Fibroblast of pulmonary artery (primary cell): ENCODE data around the gene IFT52.

Source experiments
- DNase-seq: peaks from one replicate; pipeline ENCODE4 v3.0.0-alpha.2; 2010; ENCODE audit warnings: low read depth
- H3K4me3 ChIP-seq: replicated peaks from 2 replicates; pipeline ENCODE4 v1.5.1; 2011; ENCODE audit warnings: low read depth, mild to moderate bottlenecking, control low read depth, low read length, moderate library complexity
- TF ChIP-seq, protein P1 (sequence below): IDR thresholded peaks from 2 replicates; pipeline ENCODE4 v1.5.1; 2011; ENCODE audit warnings: mild to moderate bottlenecking, control low read depth, low read length, inconsistent platforms; ENCODE audit errors: missing control alignments

IFT52 gene, protein sequence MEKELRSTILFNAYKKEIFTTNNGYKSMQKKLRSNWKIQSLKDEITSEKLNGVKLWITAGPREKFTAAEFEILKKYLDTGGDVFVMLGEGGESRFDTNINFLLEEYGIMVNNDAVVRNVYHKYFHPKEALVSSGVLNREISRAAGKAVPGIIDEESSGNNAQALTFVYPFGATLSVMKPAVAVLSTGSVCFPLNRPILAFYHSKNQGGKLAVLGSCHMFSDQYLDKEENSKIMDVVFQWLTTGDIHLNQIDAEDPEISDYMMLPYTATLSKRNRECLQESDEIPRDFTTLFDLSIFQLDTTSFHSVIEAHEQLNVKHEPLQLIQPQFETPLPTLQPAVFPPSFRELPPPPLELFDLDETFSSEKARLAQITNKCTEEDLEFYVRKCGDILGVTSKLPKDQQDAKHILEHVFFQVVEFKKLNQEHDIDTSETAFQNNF

GRCh38 chr20:43590392-43591303 is at the start of gene IFT52:
Gene IFT52, plus strand, starts transcription at chr20:43590937. Its CDS starts 3,762 bp downstream, at chr20:43594699.
- peak; percentile 92 for DNase-seq
- TF ChIP-seq, protein P1, sequence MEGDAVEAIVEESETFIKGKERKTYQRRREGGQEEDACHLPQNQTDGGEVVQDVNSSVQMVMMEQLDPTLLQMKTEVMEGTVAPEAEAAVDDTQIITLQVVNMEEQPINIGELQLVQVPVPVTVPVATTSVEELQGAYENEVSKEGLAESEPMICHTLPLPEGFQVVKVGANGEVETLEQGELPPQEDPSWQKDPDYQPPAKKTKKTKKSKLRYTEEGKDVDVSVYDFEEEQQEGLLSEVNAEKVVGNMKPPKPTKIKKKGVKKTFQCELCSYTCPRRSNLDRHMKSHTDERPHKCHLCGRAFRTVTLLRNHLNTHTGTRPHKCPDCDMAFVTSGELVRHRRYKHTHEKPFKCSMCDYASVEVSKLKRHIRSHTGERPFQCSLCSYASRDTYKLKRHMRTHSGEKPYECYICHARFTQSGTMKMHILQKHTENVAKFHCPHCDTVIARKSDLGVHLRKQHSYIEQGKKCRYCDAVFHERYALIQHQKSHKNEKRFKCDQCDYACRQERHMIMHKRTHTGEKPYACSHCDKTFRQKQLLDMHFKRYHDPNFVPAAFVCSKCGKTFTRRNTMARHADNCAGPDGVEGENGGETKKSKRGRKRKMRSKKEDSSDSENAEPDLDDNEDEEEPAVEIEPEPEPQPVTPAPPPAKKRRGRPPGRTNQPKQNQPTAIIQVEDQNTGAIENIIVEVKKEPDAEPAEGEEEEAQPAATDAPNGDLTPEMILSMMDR: no peak
- H3K4me3 ChIP-seq: peak within 1 kb of the TSS; percentile 93

- peak; percentile 44 for DNase-seq
- no peak overlapping the region for H3K4me3 ChIP-seq
- TF ChIP-seq, protein P1: no peak
Measured at GRCh38 chr20:43541214-43541613, 49.5 kb upstream of the IFT52 start.

DNA sequence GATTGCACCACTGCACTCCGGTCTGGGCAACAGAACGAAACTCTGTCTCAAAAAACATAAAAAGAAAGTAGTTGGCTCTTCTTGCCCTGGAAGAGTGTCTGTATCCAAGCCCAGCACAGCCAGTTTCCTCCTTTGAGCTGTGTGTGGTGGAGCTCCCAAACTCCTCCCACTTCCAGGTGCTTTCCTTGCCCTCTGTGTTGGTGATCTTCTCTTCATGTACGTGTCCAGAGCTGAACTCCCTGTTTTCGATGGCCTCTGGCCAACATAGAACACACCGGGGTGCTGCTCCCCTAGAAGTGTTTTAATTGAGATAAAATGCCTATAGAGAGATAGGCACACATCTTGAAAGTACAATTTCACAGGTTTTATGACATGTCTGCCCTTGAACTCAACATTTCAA is 48.6 kb upstream of the IFT52 start:
- TF ChIP-seq, protein P1: no peak
- H3K4me3 ChIP-seq: no peak overlapping the region
- no peak for DNase-seq

- H3K4me3 ChIP-seq: no peak overlapping the region
- TF ChIP-seq, protein P1: no peak
- no peak for DNase-seq
Measured at GRCh38 chr20:43542674-43543073, 48.1 kb upstream of the IFT52 start.

DNA sequence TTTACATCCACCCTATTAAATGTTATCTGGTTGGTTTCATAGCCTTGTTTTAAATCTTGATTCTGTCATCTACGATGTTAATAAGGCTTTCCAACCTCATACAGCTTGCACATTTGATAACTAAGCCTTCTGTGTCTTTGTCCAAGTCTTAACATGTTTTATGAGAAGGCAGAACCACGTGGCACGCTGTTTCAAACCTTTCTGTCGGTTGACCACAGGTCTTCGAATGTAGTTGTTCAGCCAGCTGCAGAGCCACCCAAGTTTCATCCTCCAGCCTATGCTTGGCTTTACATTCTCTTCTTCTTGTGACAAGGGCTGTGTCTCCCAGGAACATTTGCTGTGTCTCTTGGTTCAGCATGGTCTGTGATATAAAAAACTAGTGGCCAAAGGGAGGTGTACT is 47.6 kb upstream of the IFT52 start:
- TF ChIP-seq, protein P1: no peak
- DNase-seq: no peak
- H3K4me3 ChIP-seq: no peak overlapping the region

DNA sequence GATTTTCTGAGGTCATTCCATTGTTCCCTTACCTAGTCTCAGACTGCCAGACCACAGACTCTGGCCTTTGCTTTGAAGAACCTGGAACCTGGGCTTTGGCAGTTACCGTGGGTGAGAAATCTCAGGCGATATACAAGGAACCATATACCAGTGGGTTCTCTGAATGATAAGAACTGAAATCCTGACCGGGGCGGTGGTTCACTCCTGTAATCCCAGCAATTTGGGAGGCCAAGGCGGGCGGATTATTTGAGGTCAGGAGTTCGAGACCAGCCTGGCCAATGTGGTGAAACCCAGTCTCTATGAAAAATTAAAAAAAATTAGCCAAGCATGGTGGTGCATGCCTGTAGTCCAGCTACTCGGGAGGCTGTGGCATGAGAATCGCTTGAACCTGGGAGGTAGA is 46.2 kb upstream of the IFT52 start:
- H3K4me3 ChIP-seq: no peak overlapping the region
- no peak for DNase-seq
- TF ChIP-seq, protein P1: no peak
